Esophagus squamous epithelium (tissue), 5 donors: ENCODE measurements around the gene CD109. TPM values are rescaled to one million over a fixed set of nuclear protein-coding genes. Genes with fewer than 3 reads are reported as not detected.

Experiments used
- DNase-seq: peaks from one replicate; lab custom pipeline; 2025; lab: John Stamatoyannopoulos, UW
- H3K27ac ChIP-seq, 4 donors: fragments of 200-600 bp; sonication (generic); one replicate each; pipeline ENCODE4 v1.5.1; 2016 to 2019; ENCODE audit warnings: mild to moderate bottlenecking in 1 of 4
- H3K27me3 ChIP-seq, 4 donors: fragments of 200-600 bp; sonication (generic); 1 replicate in 3 of 4; 2 replicates in 1 of 4; pipeline versions ENCODE4 v1.5.1 to v1.6.0; 2017 to 2021; ENCODE audit warnings: antibody characterized with exemption in 1 of 4
- H3K36me3 ChIP-seq, 3 donors: fragments of 200-600 bp; sonication (generic); one replicate each; pipeline ENCODE4 v1.5.1; 2016 to 2019
- H3K4me1 ChIP-seq, 3 donors: fragments of 200-600 bp; sonication (generic); one replicate each; pipeline ENCODE4 v1.5.1; 2017 to 2019
- H3K4me3 ChIP-seq, 4 donors: fragments of 200-600 bp; sonication (generic); 1 replicate in 3 of 4; 2 replicates in 1 of 4; pipeline ENCODE4 v1.5.1; 2016 to 2019; ENCODE audit warnings: mild to moderate bottlenecking in 2 of 4, moderate library complexity in 1 of 4
- H3K9me3 ChIP-seq, 3 donors: fragments of 200-600 bp; sonication (generic); one replicate each; pipeline ENCODE4 v1.5.1; 2016 to 2019
- POLR2A ChIP-seq, 4 donors: fragments of 450-650 bp; IDR thresholded peaks; one replicate each; pipeline ENCODE4 v1.6.1; 2017; ENCODE audit warnings: antibody characterized with exemption in 4 of 4, mild to moderate bottlenecking in 4 of 4, moderate library complexity in 3 of 4
- WGBS, 2 donors: methylation state at CpG; one replicate each; pipeline ENCODE4 v1.1.5; 2018; 5-methylcytosine and 5-hydroxymethylcytosine counted together
- intact Hi-C: fragments of 100-400 bp; cut with DNase I; formaldehyde crosslinking; loops from one replicate; pipeline ENCODE4 v1.15.0; 2022
- total RNA-seq, 4 donors: library from RNA; depleted of rRNA; stranded (reverse); fragments of >200 nt; gene quantifications; one replicate each; pipeline ENCODE4 v1.1.0, GENCODE V29; 2016
- TF ChIP-seq, protein P1 (sequence below), 6 experiments: fragments of 450-650 bp in 4 of 6; fragments of 200-600 bp in 2 of 6; sonication (generic) in 2 of 6; IDR thresholded peaks; one replicate each; pipeline ENCODE4 v1.5.1; 2016 to 2019; ENCODE audit warnings: antibody characterized with exemption in 6 of 6, mild to moderate bottlenecking in 4 of 6, moderate library complexity in 4 of 6
- donor health status: DM: yes; HTN: yes; CAD: no.

Gene CD109
- total RNA-seq, 4 donors from 2014 or later: 27.0 to 57.9 (median 41.3) TPM

DNA sequence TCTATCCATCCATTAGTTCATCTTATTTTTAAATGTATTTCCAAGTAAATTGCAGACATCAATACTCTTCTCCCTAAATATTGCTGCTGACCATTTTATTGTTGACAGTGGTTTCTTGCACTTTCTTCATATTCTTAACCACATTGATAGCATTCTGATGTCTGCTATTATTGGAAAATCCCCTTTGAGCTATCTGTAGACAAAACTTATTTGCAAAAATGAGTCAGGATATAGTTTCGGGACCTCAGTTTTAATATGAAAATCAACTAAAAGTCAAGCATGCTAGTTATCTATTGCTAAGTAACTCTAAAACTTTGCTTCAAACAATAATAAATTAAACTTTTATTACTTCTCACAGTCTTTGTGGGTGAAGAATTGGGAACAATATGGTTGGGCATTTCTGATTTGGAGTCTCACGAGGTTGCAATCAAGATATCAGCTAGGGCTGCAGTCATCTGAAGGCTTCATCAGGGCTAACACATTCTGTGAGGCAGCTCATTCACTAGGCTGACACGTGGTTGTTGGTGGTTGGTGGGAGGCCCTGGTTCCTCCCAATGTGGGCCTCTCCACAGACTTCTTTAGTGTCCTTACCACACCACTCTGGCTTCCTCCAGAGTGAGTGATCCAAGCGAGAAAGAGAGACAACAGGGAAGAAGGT lies 32.7 kb downstream of the CD109 start:
- TF ChIP-seq, protein P1, sequence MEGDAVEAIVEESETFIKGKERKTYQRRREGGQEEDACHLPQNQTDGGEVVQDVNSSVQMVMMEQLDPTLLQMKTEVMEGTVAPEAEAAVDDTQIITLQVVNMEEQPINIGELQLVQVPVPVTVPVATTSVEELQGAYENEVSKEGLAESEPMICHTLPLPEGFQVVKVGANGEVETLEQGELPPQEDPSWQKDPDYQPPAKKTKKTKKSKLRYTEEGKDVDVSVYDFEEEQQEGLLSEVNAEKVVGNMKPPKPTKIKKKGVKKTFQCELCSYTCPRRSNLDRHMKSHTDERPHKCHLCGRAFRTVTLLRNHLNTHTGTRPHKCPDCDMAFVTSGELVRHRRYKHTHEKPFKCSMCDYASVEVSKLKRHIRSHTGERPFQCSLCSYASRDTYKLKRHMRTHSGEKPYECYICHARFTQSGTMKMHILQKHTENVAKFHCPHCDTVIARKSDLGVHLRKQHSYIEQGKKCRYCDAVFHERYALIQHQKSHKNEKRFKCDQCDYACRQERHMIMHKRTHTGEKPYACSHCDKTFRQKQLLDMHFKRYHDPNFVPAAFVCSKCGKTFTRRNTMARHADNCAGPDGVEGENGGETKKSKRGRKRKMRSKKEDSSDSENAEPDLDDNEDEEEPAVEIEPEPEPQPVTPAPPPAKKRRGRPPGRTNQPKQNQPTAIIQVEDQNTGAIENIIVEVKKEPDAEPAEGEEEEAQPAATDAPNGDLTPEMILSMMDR (IDR thresholded peaks at IDR 0.05): no peak
- TF ChIP-seq POLR2A (IDR thresholded peaks at IDR 0.05): no peak
- Histone ChIP-seq H3K27me3 (no peaks in the 10 kb centered on the region), H3K9me3 (no peaks in the 10 kb centered on the region), H3K36me3 (peaks cover 0 to 26% (median 0%) of the 10 kb centered on the region in 3 donors), H3K27ac (no peak overlapping the region), H3K4me3 (no peak overlapping the region), H3K4me1 (peaks cover 0 to 18% (median 0%) of the 10 kb centered on the region in 3 donors)
- intact Hi-C loops: no loop called here
- WGBS, 2 donors: 66 to 86% methylated on average over 4 of the region's 4 CpGs
- no peak for DNase-seq

DNA sequence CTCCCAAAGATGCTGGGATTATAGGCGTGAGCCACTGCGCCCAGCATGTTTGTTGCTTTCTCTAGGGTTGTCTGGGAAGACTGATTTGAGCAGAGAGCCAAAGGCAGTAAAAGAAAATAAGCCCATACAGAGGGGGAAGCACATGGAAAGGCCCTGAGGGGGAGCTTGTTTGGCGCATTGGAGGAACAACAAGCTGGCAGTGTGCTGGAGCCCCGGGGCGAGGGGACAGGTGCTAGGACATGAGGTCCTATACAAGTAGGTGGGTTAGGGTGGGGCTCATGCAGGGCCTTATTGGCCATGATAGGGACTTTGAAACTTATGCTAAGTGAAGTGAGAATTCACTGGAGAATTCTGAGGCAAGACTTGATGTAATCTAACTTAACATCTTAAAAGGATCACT lies 35.3 kb downstream of the CD109 start:
- no peak for DNase-seq
- no peak overlapping the region for H3K27ac ChIP-seq
- H3K36me3 ChIP-seq: peaks cover 0 to 52% (median 0%) of the 10 kb centered on the region in 3 donors
- H3K4me1 ChIP-seq: no peaks in the 10 kb centered on the region
- H3K9me3 ChIP-seq: no peaks in the 10 kb centered on the region
- H3K27me3 ChIP-seq: no peaks in the 10 kb centered on the region
- intact Hi-C loops: loop anchor here (5.0 to 10.0 kb wide), 2 partner anchors 54 to 1484 kb away; no protein-coding TSS in a partner anchor
- TF ChIP-seq, protein P1 (IDR thresholded peaks at IDR 0.05): no peak
- TF ChIP-seq POLR2A (IDR thresholded peaks at IDR 0.05): no peak
- 72 to 87% methylated on average over 5 of the region's 5 CpGs for WGBS, 2 donors
- H3K4me3 ChIP-seq: no peak overlapping the region

DNA sequence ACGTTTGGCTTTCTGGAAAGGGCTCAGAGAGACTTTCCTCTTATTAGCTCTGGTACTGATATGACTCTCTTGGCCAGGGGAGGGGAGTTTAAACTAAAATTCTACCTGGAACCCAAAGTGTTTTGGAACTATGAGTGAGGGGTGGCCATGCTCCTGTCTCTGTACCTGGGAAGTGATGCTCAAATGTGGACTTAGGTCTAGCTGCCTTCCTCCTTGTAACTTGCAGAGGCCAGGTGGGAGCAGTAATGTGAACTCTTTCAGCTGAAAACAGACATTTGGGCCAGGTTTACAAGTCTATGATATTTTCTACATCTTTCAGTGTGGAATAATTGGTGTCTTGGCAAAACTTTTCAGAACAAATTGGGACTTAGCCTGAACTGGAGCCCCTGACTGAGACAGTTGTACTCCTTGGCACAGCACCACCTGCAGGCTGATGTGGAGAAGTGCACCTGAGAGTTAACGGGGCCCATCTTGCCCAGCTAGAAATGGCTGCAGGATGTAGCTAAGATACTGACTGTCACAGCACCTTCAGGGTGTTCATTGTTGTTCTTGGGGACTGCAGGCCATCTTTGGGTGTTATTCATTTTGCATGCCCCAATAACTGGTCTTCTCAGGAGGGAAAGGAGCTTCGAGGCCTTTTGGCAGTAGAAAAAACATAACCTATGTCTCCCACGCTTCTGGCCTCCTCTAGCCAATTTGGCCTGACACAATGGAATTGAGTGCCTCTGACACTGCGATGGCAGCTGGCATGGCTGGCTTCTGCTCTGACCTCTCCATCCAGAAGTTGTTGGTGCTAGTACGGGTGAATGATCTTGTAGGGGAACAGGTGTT lies 37.1 kb downstream of the CD109 start:
- no peaks in the 10 kb centered on the region for H3K27me3 ChIP-seq
- intact Hi-C loops: loop anchor here (5.0 to 10.0 kb wide), 2 partner anchors 56 to 1482 kb away; no protein-coding TSS in a partner anchor
- peak; percentile 10 for DNase-seq
- H3K4me3 ChIP-seq: no peak overlapping the region
- 58 to 73% methylated on average over 5 of the region's 6 CpGs for WGBS, 2 donors
- H3K4me1 ChIP-seq: no peaks in the 10 kb centered on the region
- TF ChIP-seq POLR2A (IDR thresholded peaks at IDR 0.05): no peak
- TF ChIP-seq, protein P1 (IDR thresholded peaks at IDR 0.05): peak; percentile 60 to 92 (median 87)
- no peak overlapping the region for H3K27ac ChIP-seq
- H3K9me3 ChIP-seq: no peaks in the 10 kb centered on the region
- H3K36me3 ChIP-seq: peaks cover 0 to 58% (median 0%) of the 10 kb centered on the region in 3 donors

DNA sequence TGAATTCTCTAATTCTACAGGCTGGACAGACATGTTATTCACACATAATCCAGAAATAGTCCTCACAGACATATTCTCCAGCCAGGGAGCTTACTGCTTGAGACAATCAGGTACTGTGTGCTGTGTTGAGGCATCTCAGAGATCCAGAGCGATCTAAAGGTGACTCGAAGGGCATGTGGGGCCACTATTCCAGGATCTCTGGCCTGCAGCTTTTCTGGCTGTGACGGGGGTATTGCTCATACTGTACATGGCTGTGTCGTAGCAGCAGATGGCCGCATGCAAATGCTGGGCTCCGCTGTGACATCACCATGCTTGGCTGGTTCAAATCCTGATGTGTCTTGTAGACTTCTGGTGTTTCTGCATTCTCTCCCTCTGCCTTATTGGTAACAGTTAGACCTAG lies 37.8 kb downstream of the CD109 start:
- no peak for TF ChIP-seq POLR2A (IDR thresholded peaks at IDR 0.05)
- TF ChIP-seq, protein P1 (IDR thresholded peaks at IDR 0.05): no peak
- WGBS, 2 donors: 70 to 91% methylated on average over 4 to 6 of the region's 6 CpGs

More for the DNA sequence above, 37.8 kb downstream of the CD109 start:
- H3K27ac ChIP-seq: no peak overlapping the region
- no peaks in the 10 kb centered on the region for H3K27me3 ChIP-seq
- intact Hi-C loops: loop anchor here (5.0 to 10.0 kb wide), 2 partner anchors 56 to 1481 kb away; no protein-coding TSS in a partner anchor
- no peaks in the 10 kb centered on the region for H3K4me1 ChIP-seq
- no peak overlapping the region for H3K4me3 ChIP-seq
- DNase-seq: no peak
- peaks cover 0 to 58% (median 0%) of the 10 kb centered on the region in 3 donors for H3K36me3 ChIP-seq
- no peaks in the 10 kb centered on the region for H3K9me3 ChIP-seq
